ENCODE measurements around the gene MAML2.
A peak's percentile ranks its signal among the peaks of the same experiment; 100 is the strongest.
"Not testable (repeated sequence)": the region's sequence is repeated elsewhere in the genome, so short reads cannot be mapped to it uniquely, and the experiment has no call there.

Gene MAML2

DNA sequence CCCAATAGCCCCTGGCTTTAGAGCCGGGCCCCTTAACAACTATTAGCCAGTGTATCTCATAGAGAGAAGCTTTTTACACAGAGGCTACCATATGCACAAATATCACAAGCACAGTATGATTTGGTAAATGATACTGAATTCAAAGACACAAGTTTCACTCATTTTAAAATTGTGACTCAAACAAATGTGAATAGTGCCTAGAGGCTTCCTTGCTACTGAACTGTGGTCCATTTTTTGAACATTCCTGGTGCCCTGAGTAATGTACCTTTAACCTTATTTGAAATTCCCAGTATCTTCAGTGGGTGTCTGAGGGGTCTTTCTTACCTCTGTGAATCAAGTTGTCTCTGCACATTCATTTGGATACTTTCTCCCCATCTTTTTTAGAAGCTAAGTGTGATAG, 156.2 kb downstream of the MAML2 start:
- no peaks in the 10 kb centered on the region for H3K36me3 ChIP-seq (ENCODE audit: insufficient read depth, low read length)
- no peak overlapping the region for H3K4me2 ChIP-seq (ENCODE audit: insufficient read depth, low read length)

DNA sequence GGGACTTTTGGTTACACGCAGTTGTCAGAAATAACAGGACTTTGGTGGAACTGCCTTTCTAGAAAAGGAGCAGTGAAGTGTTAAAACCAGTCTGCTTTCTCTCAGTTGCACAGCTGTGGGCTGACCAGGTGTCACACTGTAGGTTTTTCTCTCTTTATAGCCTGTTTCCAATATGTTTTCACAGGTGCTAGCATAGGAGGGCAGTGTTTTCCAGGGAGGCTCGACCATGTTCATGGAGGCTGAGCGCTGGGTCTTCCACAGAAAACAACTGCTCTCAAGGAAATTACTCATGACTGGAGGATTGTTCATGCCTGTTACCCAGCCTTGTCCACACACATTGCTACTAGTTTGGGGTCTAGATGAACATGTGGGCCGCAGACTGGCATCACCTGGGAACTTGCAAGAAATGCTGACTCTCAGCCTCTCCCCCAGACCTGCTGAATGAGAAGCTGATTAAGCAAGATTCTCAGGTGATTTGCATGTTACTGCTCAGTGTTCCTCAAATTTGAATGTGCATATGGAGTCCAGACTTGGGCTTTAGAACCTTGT, 157.7 kb downstream of the MAML2 start:
- Histone ChIP-seq H3K9me3 (ENCODE audit: insufficient read depth, low read length, severe bottlenecking) (no peaks in the 10 kb centered on the region), H3K4me2 (ENCODE audit: insufficient read depth, low read length) (no peak overlapping the region), H3K4me3 (ENCODE audit: low read depth in 1 of 2, low read length in 2 of 2) (no peak overlapping the region), H3K27me3 (ENCODE audit: insufficient read depth, low read length, poor library complexity) (no peaks in the 10 kb centered on the region), H3K36me3 (ENCODE audit: insufficient read depth, low read length) (no peaks in the 10 kb centered on the region), H4K20me1 (ENCODE audit: insufficient read depth, low read length) (no peaks in the 10 kb centered on the region), H3K27ac (ENCODE audit: low read length) (no peak overlapping the region), H3K9ac (ENCODE audit: low read depth, low read length) (no peak overlapping the region), H2AFZ (ENCODE audit: low read depth, low read length) (no peak overlapping the region), H3K4me1 (ENCODE audit: insufficient read depth, low read length) (peaks cover 11% of the 10 kb centered on the region), H3K79me2 (ENCODE audit: insufficient read depth, low read length) (no peaks in the 10 kb centered on the region)
- DNase-seq (no peak), ATAC-seq (ENCODE audit: insufficient read depth, low read depth) (peak; percentile 39; the same call in 1 of the 3 replicates)
- TF ChIP-seq EZH2 (IDR thresholded peaks at IDR 0.05; ENCODE audit: borderline replicate concordance, low read depth, low read length, severe bottlenecking): no peak
- TF ChIP-seq, protein P1, sequence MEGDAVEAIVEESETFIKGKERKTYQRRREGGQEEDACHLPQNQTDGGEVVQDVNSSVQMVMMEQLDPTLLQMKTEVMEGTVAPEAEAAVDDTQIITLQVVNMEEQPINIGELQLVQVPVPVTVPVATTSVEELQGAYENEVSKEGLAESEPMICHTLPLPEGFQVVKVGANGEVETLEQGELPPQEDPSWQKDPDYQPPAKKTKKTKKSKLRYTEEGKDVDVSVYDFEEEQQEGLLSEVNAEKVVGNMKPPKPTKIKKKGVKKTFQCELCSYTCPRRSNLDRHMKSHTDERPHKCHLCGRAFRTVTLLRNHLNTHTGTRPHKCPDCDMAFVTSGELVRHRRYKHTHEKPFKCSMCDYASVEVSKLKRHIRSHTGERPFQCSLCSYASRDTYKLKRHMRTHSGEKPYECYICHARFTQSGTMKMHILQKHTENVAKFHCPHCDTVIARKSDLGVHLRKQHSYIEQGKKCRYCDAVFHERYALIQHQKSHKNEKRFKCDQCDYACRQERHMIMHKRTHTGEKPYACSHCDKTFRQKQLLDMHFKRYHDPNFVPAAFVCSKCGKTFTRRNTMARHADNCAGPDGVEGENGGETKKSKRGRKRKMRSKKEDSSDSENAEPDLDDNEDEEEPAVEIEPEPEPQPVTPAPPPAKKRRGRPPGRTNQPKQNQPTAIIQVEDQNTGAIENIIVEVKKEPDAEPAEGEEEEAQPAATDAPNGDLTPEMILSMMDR (IDR thresholded peaks at IDR 0.05; ENCODE audit: borderline replicate concordance, extremely low read depth, low read length, poor library complexity, severe bottlenecking): no peak

More for the DNA sequence above, 156.2 kb downstream of the MAML2 start:
- H4K20me1 ChIP-seq (ENCODE audit: insufficient read depth, low read length): no peaks in the 10 kb centered on the region
- H3K27ac ChIP-seq (ENCODE audit: low read length): no peak overlapping the region
- ATAC-seq (ENCODE audit: insufficient read depth, low read depth) (no peak), DNase-seq (no peak)
- no peaks in the 10 kb centered on the region for H3K27me3 ChIP-seq (ENCODE audit: insufficient read depth, low read length, poor library complexity)
- TF ChIP-seq, protein P1 (IDR thresholded peaks at IDR 0.05; ENCODE audit: borderline replicate concordance, extremely low read depth, low read length, poor library complexity, severe bottlenecking): no peak
- no peak for TF ChIP-seq EZH2 (IDR thresholded peaks at IDR 0.05; ENCODE audit: borderline replicate concordance, low read depth, low read length, severe bottlenecking)
- no peak overlapping the region for H3K4me3 ChIP-seq (ENCODE audit: low read depth in 1 of 2, low read length in 2 of 2)
- H3K4me1 ChIP-seq (ENCODE audit: insufficient read depth, low read length): peaks cover 11% of the 10 kb centered on the region
- no peak overlapping the region for H2AFZ ChIP-seq (ENCODE audit: low read depth, low read length)
- H3K9ac ChIP-seq (ENCODE audit: low read depth, low read length): no peak overlapping the region
- H3K79me2 ChIP-seq (ENCODE audit: insufficient read depth, low read length): no peaks in the 10 kb centered on the region
- H3K9me3 ChIP-seq (ENCODE audit: insufficient read depth, low read length, severe bottlenecking): no peaks in the 10 kb centered on the region

DNA sequence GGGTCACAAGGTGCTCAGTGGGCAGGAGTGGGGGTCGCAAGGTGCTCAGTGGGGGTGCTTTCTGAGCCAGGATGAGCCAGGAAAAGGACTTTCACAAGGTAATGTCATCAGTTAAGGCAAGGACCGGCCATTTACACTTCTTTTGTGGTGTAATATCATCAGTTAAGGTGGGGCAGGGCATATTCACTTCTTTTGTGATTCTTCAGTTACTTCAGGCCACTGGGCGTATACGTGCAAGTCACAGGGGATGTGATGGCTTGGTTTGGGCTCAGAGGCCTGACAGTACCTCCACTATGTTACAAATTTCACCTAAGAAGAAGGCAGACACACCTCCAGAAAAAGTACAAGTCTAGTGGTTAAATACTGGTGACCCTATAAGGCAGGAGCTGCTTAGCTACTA, 162.1 kb downstream of the MAML2 start:
- not testable (repeated sequence) for H3K36me3 ChIP-seq (ENCODE audit: insufficient read depth, low read length); H3K4me1 ChIP-seq (ENCODE audit: insufficient read depth, low read length); H3K4me2 ChIP-seq (ENCODE audit: insufficient read depth, low read length); ATAC-seq (ENCODE audit: insufficient read depth, low read depth); H3K4me3 ChIP-seq (ENCODE audit: low read depth in 1 of 2, low read length in 2 of 2); H4K20me1 ChIP-seq (ENCODE audit: insufficient read depth, low read length); DNase-seq; H3K27me3 ChIP-seq (ENCODE audit: insufficient read depth, low read length, poor library complexity); H3K27ac ChIP-seq (ENCODE audit: low read length); H3K79me2 ChIP-seq (ENCODE audit: insufficient read depth, low read length); H2AFZ ChIP-seq (ENCODE audit: low read depth, low read length); H3K9me3 ChIP-seq (ENCODE audit: insufficient read depth, low read length, severe bottlenecking); H3K9ac ChIP-seq (ENCODE audit: low read depth, low read length)

DNA sequence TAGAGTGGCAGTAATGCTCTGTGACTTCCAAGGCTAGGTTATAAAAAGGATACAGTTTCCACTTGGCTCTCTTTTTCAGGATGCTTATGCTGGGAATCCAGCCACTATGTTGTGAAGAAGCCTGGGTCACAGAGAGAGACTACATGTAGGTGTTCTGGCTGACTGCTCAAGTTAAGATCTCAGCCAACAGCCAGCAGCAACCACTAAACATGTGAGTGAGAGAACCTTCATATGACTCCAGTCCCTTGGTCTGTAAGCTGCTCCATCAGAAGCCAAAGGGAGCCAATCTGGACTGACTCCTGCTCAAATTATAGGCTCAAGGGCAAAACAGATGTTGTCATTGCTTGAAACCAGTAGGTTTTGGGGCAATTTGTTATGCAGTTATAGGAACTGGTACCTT, 162.7 kb downstream of the MAML2 start:
- Histone ChIP-seq H3K27ac (ENCODE audit: low read length) (no peak overlapping the region), H3K79me2 (ENCODE audit: insufficient read depth, low read length) (no peaks in the 10 kb centered on the region)
- ATAC-seq (ENCODE audit: insufficient read depth, low read depth): no peak

More for the DNA sequence above, 162.7 kb downstream of the MAML2 start:
- H3K27me3 ChIP-seq (ENCODE audit: insufficient read depth, low read length, poor library complexity): no peaks in the 10 kb centered on the region
- no peaks in the 10 kb centered on the region for H4K20me1 ChIP-seq (ENCODE audit: insufficient read depth, low read length)
- no peak overlapping the region for H3K9ac ChIP-seq (ENCODE audit: low read depth, low read length)
- no peaks in the 10 kb centered on the region for H3K4me1 ChIP-seq (ENCODE audit: insufficient read depth, low read length)
- no peaks in the 10 kb centered on the region for H3K9me3 ChIP-seq (ENCODE audit: insufficient read depth, low read length, severe bottlenecking)
- no peak for DNase-seq
- no peaks in the 10 kb centered on the region for H3K36me3 ChIP-seq (ENCODE audit: insufficient read depth, low read length)
- no peak overlapping the region for H3K4me2 ChIP-seq (ENCODE audit: insufficient read depth, low read length)
- no peak overlapping the region for H2AFZ ChIP-seq (ENCODE audit: low read depth, low read length)
- TF ChIP-seq, protein P1 (IDR thresholded peaks at IDR 0.05; ENCODE audit: borderline replicate concordance, extremely low read depth, low read length, poor library complexity, severe bottlenecking): no peak
- TF ChIP-seq EZH2 (IDR thresholded peaks at IDR 0.05; ENCODE audit: borderline replicate concordance, low read depth, low read length, severe bottlenecking): no peak
- no peak overlapping the region for H3K4me3 ChIP-seq (ENCODE audit: low read depth in 1 of 2, low read length in 2 of 2)

All from DND-41 (cell line).